GM18502 (cell line): ENCODE measurements around the gene SH3D19.
A peak's percentile ranks its signal among the peaks of the same experiment; 100 is the strongest.
"Not testable (repeated sequence)": the region's sequence is repeated elsewhere in the genome, so short reads cannot be mapped to it uniquely, and the experiment has no call there.

ENCODE experiments used
- ATAC-seq: cut with Tn5 transposase; IDR thresholded peaks from one replicate; pipeline ENCODE4 v1.9.1; 2021; ENCODE audit warnings: mild to moderate bottlenecking; ENCODE audit not compliant: unreplicated experiment, poor library complexity

Gene SH3D19

DNA sequence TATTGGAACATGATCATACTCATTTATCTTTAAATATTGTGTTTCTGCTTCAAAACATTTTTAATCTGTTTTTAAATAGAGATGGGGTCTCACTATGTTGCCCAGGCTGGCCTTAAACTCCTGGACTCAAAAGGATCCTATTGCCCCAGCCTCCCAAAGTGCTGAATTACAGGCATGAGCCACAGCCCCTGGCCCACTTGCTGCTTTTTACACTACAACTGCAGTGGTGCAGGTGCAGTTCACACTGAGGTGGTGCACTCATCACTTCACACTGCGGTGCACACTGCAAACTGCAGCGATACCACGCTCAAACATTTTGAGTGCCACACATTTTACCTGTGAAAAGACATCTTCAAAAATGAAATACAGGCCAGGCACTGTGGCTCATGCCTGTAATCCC is 215.2 kb downstream of the SH3D19 start:
- no peak for ATAC-seq

DNA sequence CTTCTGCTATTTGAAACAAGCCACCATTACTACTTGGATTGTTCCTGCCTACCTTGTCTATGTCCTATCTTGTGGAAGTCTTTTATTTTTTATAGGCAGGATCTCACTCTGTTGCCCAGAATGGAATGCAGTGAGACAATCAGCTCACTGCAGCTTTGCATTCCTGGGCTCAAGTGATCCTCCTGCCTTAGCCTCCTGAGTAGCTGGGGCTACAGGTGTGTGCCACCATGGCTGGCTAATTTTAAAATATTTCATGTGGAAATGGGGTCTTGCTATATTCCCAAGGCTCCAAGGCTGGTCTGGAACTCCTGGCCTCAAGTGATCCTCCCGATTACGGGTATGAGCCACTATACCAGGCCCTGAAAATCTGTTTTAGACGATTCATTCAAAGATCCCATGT is 218.3 kb downstream of the SH3D19 start:
- no peak for ATAC-seq

GRCh38 chr4:151105454-151106032 is 219.9 kb downstream of the SH3D19 start:
- no peak for ATAC-seq

GRCh38 chr4:151104621-151105020 is 220.8 kb downstream of the SH3D19 start:
- ATAC-seq, result no peak

- no peak for ATAC-seq
These were observed 221.6 kb downstream of the SH3D19 start for GRCh38 chr4:151103758-151104157.

GRCh38 chr4:151100531-151100930 is 224.9 kb downstream of the SH3D19 start:
- ATAC-seq, result no peak

DNA sequence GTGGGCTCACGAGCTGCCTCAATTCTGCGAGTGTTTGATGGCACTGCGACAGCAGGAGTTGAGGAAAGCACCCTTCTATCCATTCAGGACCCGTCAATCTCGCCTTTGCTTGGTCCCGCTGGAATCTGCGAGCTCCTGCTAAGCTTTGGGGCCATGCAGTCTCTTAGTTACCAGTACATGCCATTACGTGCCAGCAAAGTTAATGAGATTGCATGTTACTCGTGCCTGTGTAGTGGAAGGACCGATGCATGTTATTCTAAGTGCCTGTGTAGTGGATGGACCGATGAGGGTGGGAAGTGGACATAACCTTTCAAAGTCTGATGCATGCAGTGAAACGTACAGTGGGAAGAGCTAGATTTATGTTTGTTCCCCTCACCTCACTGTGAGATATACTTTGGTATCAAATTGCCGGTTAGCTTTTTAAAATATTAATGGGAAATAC is 225.4 kb downstream of the SH3D19 start:
- peak; percentile 1 for ATAC-seq

- peak; percentile 95 for ATAC-seq
These were observed 226.0 kb downstream of the SH3D19 start, which contains the start of gene RPS3A for GRCh38 chr4:151099229-151099975. Gene RPS3A (plus strand): TSS chr4:151099628. CDS start chr4:151099653, 25 bp downstream.

- ATAC-seq, result no peak
These were observed 226.5 kb downstream of the SH3D19 start for GRCh38 chr4:151098979-151099228.

DNA sequence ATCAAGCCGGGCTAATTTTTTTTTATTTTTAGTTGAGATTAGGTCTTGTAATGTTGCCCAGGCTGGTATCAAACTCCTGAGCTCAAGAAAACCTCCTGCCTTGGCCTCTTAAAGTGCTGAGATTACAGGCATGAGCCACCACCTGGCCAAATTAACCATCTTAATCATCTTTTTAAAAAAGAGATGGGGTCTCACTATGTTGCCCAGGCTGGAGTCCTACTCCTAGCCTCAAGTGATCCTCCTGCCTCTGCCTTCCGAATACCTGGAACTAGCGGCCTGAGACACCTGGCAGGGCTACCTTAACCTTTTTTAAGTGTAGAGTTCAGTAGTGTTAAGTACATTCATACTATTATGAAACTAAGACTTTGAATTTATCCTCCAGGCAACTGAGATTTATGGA is 227.6 kb downstream of the SH3D19 start:
- no peak for ATAC-seq

- ATAC-seq, result no peak
These were observed 230.3 kb downstream of the SH3D19 start for GRCh38 chr4:151095142-151095541.

DNA sequence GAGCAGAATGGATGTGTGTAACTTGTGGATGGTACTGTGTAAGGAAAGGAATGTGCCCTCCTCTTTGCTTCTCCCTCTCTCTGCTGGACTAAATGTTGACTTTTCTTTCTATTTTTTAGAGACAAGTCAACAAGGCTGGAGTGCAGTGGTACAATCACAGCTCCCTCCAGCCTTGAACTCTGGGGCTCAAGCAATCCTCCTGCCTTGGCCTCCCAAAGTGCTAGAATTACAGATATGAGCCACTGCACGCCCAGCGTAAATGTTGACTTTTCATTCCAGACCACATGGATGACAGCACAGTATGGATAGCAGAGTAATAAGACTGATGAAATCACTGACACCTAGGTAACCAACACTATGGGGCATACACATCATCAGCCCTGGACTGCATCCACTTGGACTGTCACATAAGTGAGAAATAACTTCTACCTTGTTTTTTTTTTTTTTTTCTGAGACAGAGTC is 231.1 kb downstream of the SH3D19 start:
- ATAC-seq, result no peak

DNA sequence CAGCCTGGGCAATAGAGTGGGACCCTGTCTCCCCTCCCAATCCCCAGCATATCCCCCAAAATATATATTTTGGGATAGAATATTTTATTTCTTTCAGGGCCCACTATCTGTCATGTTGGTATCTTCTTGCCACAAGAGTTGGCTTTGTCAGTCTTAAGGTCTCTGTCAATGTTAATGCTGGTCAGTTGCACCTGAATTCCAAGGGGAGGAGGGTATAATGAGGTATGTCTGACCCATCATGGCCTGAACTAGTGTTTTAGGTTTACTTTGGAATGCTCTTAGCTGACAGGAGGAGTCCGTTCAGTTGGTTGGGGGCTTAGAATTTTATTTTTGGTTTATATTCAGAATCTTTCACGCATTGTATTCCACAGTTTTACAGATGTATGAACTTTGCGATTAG is 232.2 kb downstream of the SH3D19 start:
- no peak for ATAC-seq

DNA sequence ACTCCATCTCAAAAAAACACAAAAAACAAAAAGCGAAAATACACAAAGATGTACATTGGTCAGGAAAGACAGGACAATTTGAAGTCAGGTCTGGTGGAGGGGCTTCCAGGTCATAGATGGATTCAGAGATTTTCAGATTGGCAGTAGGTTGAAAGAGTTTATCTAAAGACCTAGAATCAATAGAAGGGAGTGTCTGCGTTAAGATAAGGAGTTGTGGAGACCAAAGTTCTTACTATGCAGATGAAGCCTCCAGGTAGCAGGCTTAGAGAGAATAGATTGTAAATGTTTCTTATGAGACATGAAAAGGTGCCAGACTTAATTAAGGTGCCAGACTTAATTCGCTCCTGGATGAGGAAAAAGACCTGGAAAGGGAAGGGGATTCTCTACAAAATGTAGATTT is 232.9 kb downstream of the SH3D19 start:
- no peak for ATAC-seq

DNA sequence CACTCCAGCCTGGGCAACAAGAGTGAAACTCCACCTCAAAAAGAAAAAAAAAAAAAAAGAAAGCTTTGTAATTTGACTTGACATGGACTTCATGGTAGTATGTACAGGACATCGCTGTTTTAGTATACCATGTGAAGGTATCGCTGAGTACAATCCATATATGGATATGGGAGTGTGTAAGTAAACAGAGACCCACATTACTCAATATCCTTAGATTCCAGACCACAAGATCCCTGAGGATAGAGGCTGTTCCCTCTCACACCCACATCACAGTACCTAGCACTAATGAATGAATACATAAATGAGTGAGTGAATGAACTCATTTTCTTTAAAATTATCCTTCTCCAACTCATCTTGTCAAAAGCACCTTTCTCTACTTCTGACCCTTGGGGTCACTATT is 234.4 kb downstream of the SH3D19 start:
- ATAC-seq, result no peak

DNA sequence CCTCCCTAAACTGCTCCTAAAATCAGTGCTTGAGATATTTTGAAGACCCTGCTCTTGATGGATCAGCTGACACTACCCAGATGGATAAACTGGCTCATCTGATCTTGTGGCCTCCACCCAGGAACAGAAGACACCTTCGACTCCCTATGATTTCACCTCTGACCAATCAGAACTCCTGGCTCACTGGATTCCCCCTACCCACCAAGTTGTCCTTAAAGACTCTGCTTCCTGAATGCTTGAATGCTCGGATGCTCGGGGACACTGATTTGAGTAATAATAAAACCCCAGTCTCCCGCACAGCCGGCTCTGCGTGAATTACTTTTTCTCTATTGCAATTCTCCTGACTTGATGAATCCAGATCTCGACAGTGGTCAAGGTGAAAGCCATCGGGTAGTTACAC is 237.9 kb downstream of the SH3D19 start:
- no peak for ATAC-seq

- not testable (repeated sequence) for ATAC-seq
These were observed 247.4 kb downstream of the SH3D19 start for GRCh38 chr4:151077978-151078377.

GRCh38 chr4:151074416-151074916 is 250.9 kb downstream of the SH3D19 start:
- no peak for ATAC-seq
